Measurements from ENCODE around the gene KCNJ14. TPM values are rescaled to one million over a fixed set of nuclear protein-coding genes. Genes with fewer than 3 reads are reported as not detected.

The KCNJ14 gene
- polyA plus RNA-seq, 3 donors: 0.09 to 0.56 TPM; not detected in 1

DNA sequence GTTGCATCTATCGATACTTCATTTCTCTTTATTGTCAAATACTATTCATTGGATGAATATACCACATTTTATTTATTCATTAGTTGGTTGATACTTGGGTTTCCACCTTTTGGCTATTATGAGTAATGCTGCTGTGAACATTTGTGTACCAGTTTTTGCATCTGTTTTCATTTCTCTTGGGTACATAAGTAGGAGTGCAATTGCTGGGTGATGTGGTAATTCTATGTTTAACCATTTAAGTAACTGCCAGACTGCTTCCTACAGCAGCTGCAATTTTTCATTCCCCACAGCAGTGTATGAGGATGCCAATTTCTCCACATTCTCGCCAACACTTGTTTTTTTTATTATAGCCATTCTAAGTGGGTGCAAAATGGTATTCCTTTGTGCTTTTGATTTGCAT lies 2.6 kb downstream of the KCNJ14 start:
- intact Hi-C loops (cut with micrococcal nuclease): no loop called here
- H3K4me1 ChIP-seq (ENCODE audit: control insufficient read depth in 1 of 2, insufficient read depth in 2 of 2, low read length in 2 of 2): no peaks in the 10 kb centered on the region
- no peak overlapping the region for H3K4me3 Mint-ChIP-seq
- H3K4me3 ChIP-seq (replicated peaks in 1 of 3; ENCODE audit: low read depth in 2 of 3, low read length in 3 of 3): no peak overlapping the region
- peaks cover 3% of the 10 kb centered on the region for H3K4me1 Mint-ChIP-seq
- no CpG with 5 or more reads among the region's 2 CpGs for WGBS (ENCODE audit: insufficient coverage)
- no peaks in the 10 kb centered on the region for H3K27me3 ChIP-seq (ENCODE audit: control insufficient read depth in 2 of 2, insufficient read depth in 2 of 2, low read length in 2 of 2)
- H2AFZ ChIP-seq (ENCODE audit: insufficient read depth, low read depth, low read length, poor library complexity, severe bottlenecking): no peak overlapping the region
- no peak overlapping the region for H3K27ac Mint-ChIP-seq
- peaks cover 4% of the 10 kb centered on the region for H4K20me1 ChIP-seq (ENCODE audit: insufficient read depth, low read length)
- H3K36me3 ChIP-seq (replicated peaks in 1 of 2; ENCODE audit: control insufficient read depth in 1 of 2, insufficient read depth in 2 of 2, low read length in 2 of 2): peaks cover 26 to 46% of the 10 kb centered on the region in 2 donors
- no peak for TF ChIP-seq CTCF (IDR thresholded peaks at IDR 0.05)
- H3K9me3 Mint-ChIP-seq: peaks cover 0 to 4% (median 0%) of the 10 kb centered on the region in 7 donors
- no peak overlapping the region for H3K27ac ChIP-seq (ENCODE audit: low read depth in 1 of 2, low read length in 2 of 2)
- no peak for DNase-seq
- no peak overlapping the region for H3K9ac ChIP-seq (ENCODE audit: insufficient read depth, low read length, poor library complexity, severe bottlenecking)
- no peaks in the 10 kb centered on the region for H3K79me2 ChIP-seq (ENCODE audit: insufficient read depth, low read length)
- peaks cover 25 to 49% of the 10 kb centered on the region in 2 donors for H3K36me3 Mint-ChIP-seq
- no peaks in the 10 kb centered on the region for H3K9me3 ChIP-seq (replicated peaks in 1 of 2; ENCODE audit: control insufficient read depth in 1 of 2, insufficient read depth in 1 of 2, low read length in 2 of 2)
- peaks cover 0 to under 1% (median 0%) of the 10 kb centered on the region in 3 donors for H3K27me3 Mint-ChIP-seq (ENCODE audit: low read depth in 3 of 3)
- no peak overlapping the region for H3K4me2 ChIP-seq (replicated peaks; ENCODE audit: extremely low read depth, low read length, poor library complexity, severe bottlenecking)

DNA sequence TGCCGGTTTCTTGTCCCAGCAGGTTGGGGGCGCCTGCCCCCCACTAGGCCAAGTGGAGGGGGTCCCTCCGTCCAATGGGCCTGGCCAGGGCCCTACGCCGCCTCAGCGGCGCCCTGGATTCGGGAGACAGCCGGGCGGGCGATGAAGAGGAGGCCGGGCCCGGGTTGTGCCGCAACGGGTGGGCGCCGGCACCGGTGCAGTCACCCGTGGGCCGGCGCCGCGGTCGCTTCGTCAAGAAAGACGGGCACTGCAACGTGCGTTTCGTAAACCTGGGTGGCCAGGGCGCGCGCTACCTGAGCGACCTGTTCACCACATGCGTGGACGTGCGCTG lies 6.2 kb downstream of the KCNJ14 start:
- Mint-ChIP-seq H3K36me3 (peaks cover 9 to 17% of the 10 kb centered on the region in 2 donors), H3K27me3 (ENCODE audit: low read depth in 3 of 3) (peaks cover 0 to 2% (median under 1%) of the 10 kb centered on the region in 3 donors), H3K4me1 (no peaks in the 10 kb centered on the region), H3K27ac (no peak overlapping the region), H3K4me3 (no peak overlapping the region), H3K9me3 (peaks cover 0 to 4% (median 0%) of the 10 kb centered on the region in 7 donors)
- WGBS (ENCODE audit: insufficient coverage): 97% methylated on average over 35 of the region's 36 CpGs
- Histone ChIP-seq H3K27ac (ENCODE audit: low read depth in 1 of 2, low read length in 2 of 2) (no peak overlapping the region), H3K79me2 (ENCODE audit: insufficient read depth, low read length) (no peaks in the 10 kb centered on the region), H3K9me3 (replicated peaks in 1 of 2; ENCODE audit: control insufficient read depth in 1 of 2, insufficient read depth in 1 of 2, low read length in 2 of 2) (no peaks in the 10 kb centered on the region), H2AFZ (ENCODE audit: insufficient read depth, low read depth, low read length, poor library complexity, severe bottlenecking) (no peak overlapping the region), H3K27me3 (ENCODE audit: control insufficient read depth in 2 of 2, insufficient read depth in 2 of 2, low read length in 2 of 2) (no peaks in the 10 kb centered on the region), H3K4me2 (replicated peaks; ENCODE audit: extremely low read depth, low read length, poor library complexity, severe bottlenecking) (no peak overlapping the region), H3K36me3 (replicated peaks in 1 of 2; ENCODE audit: control insufficient read depth in 1 of 2, insufficient read depth in 2 of 2, low read length in 2 of 2) (peaks cover 4 to 10% of the 10 kb centered on the region in 2 donors), H3K9ac (ENCODE audit: insufficient read depth, low read length, poor library complexity, severe bottlenecking) (no peak overlapping the region), H3K4me1 (ENCODE audit: control insufficient read depth in 1 of 2, insufficient read depth in 2 of 2, low read length in 2 of 2) (no peaks in the 10 kb centered on the region), H3K4me3 (replicated peaks in 1 of 3; ENCODE audit: low read depth in 2 of 3, low read length in 3 of 3) (no peak overlapping the region), H4K20me1 (ENCODE audit: insufficient read depth, low read length) (no peaks in the 10 kb centered on the region)
- intact Hi-C loops (cut with micrococcal nuclease): no loop called here
- no peak for TF ChIP-seq CTCF (IDR thresholded peaks at IDR 0.05)
- no peak for DNase-seq
